NOMO-1 treated with dmso at 0.1 percent for 144 hours (cell line): ENCODE measurements around the gene DNAJB11.
"Not testable (repeated sequence)": the region's sequence is repeated elsewhere in the genome, so short reads cannot be mapped to it uniquely, and the experiment has no call there.

ENCODE experiments used
- DNase-seq: peaks from one replicate; lab custom pipeline; 2025; ENCODE audit not compliant: unreplicated experiment; lab: John Stamatoyannopoulos, UW

DNAJB11 gene

GRCh38 chr3:186551387-186551786, 19.1 kb upstream of the DNAJB11 start:
- no peak for DNase-seq

GRCh38 chr3:186552408-186553031, 18.0 kb upstream of the DNAJB11 start:
- no peak for DNase-seq

- no peak for DNase-seq
Observed at GRCh38 chr3:186564586-186564985, 5.9 kb upstream of the DNAJB11 start.

- DNase-seq = no peak
Observed at GRCh38 chr3:186566772-186567071, 3.8 kb upstream of the DNAJB11 start.

- peak; percentile 91 for DNase-seq
Observed at GRCh38 chr3:186567072-186567921, 3.2 kb upstream of the DNAJB11 start, which contains the start of gene TBCCD1. Gene TBCCD1 (minus strand): TSS chr3:186567339. CDS start chr3:186564329, 3,010 bp downstream.

- DNase-seq = not testable (repeated sequence)
Observed at GRCh38 chr3:186569361-186569760, 1.2 kb upstream of the DNAJB11 start.

- DNase-seq = no peak
Observed at GRCh38 chr3:186569779-186570095, 783 bp upstream of the DNAJB11 start.

GRCh38 chr3:186570941-186571643, 572 bp downstream of the DNAJB11 start:
- peak; percentile 52 for DNase-seq

GRCh38 chr3:186571644-186572013, 1.1 kb downstream of the DNAJB11 start:
- peak; percentile 52 for DNase-seq

GRCh38 chr3:186577521-186577920, 7.0 kb downstream of the DNAJB11 start:
- no peak for DNase-seq

- no peak for DNase-seq
Observed at GRCh38 chr3:186580785-186581184, 10.3 kb downstream of the DNAJB11 start.

GRCh38 chr3:186582541-186582940, 12.0 kb downstream of the DNAJB11 start:
- no peak for DNase-seq

- DNase-seq = no peak
Observed at GRCh38 chr3:186583831-186584230, 13.3 kb downstream of the DNAJB11 start.

- DNase-seq = not testable (repeated sequence)
Observed at GRCh38 chr3:186586245-186586644, 15.7 kb downstream of the DNAJB11 start.

GRCh38 chr3:186587183-186587582, 16.7 kb downstream of the DNAJB11 start:
- no peak for DNase-seq

- no peak for DNase-seq
Observed at GRCh38 chr3:186588632-186589031, 18.1 kb downstream of the DNAJB11 start.

GRCh38 chr3:186589121-186589520, 18.6 kb downstream of the DNAJB11 start:
- DNase-seq = no peak

- no peak for DNase-seq
Observed at GRCh38 chr3:186589856-186590579, 19.5 kb downstream of the DNAJB11 start.

- no peak for DNase-seq
Observed at GRCh38 chr3:186590580-186591295, 20.2 kb downstream of the DNAJB11 start.

GRCh38 chr3:186592682-186593081, 22.2 kb downstream of the DNAJB11 start:
- no peak for DNase-seq

GRCh38 chr3:186593862-186594261, 23.3 kb downstream of the DNAJB11 start:
- no peak for DNase-seq
